Measurements from ENCODE around the gene RAB30. TPM values are rescaled to one million over a fixed set of nuclear protein-coding genes. Genes with fewer than 3 reads are reported as not detected.
A peak's percentile ranks its signal among the peaks of the same experiment; 100 is the strongest.

The RAB30 gene
- total and polyA plus RNA-seq, 4 experiments from 2014 or later: 5.0 to 14.1 (median 10.6) TPM

DNA sequence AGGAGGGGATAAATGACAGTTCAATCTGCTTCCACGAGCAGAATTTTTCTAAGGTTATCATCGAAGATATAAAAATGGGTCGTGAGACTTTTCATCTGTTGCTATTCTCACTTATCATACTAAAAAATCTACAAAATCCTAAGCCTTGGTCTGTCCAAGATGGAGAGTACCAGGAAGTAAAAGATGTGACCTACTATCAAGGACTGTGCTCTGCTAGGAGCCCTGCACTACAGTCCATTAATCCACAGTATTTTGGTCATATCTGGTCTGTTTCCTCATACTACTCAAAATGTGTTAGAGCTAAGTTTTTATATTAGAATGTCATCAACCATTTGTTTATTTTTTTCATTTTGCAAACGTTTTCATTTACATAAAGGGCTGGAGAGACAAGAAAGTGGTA is 90.8 kb downstream of the RAB30 start:
- Histone ChIP-seq H3K4me3 (ENCODE audit: low read length in 2 of 2) (no peak overlapping the region), H3K27me3 (ENCODE audit: insufficient read depth, low read length) (no peaks in the 10 kb centered on the region), H3K4me1 (ENCODE audit: insufficient read depth, low read length) (no peaks in the 10 kb centered on the region), H3K9me3 (ENCODE audit: control insufficient read depth in 1 of 2, low read length in 2 of 2) (no peaks in the 10 kb centered on the region), H3K27ac (ENCODE audit: low read depth, low read length) (no peak overlapping the region), H3K36me3 (ENCODE audit: insufficient read depth, low read length) (no peaks in the 10 kb centered on the region)
- Mint-ChIP-seq H3K27ac (no peak overlapping the region), H3K4me3 (no peak overlapping the region), H3K4me1 (peaks cover 10 to 11% (median 11%) of the 10 kb centered on the region in 4 donors), H3K9me3 (no peaks in the 10 kb centered on the region), H3K36me3 (peaks cover 23 to 26% of the 10 kb centered on the region in 2 donors), H3K27me3 (no peaks in the 10 kb centered on the region)
- CTCF ChIA-PET (ENCODE audit: partially characterized antibody): interaction anchor here (1.6 kb wide), 1 partner anchor 9 kb away, joined by 5 read pairs; no protein-coding TSS in a partner anchor
- no peak for DNase-seq
- POLR2A ChIA-PET (ENCODE audit: partially characterized antibody): no interaction called here
- intact Hi-C loops (cut with micrococcal nuclease): no loop called here

DNA sequence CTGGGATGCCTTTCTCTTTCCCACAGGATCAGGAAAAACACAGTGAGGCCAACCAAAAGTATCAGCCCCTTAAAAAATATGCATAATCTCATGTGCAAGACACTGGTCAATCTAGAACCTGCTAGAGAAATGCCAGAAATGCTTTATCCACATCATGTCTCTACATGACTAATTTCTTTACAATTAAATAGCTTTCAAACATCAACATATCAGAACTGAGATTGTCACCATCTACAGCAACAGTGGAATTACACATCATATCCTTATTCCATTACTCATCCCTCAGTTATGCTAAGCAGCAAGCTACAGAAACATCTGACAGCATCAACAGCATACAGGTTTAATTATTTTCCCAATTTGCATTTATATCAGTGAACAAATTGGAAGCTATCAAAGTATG is 91.4 kb downstream of the RAB30 start:
- H3K27me3 Mint-ChIP-seq: no peaks in the 10 kb centered on the region
- H3K4me1 ChIP-seq (ENCODE audit: insufficient read depth, low read length): no peaks in the 10 kb centered on the region
- H3K4me1 Mint-ChIP-seq: peaks cover 10 to 11% (median 11%) of the 10 kb centered on the region in 4 donors
- no peaks in the 10 kb centered on the region for H3K36me3 ChIP-seq (ENCODE audit: insufficient read depth, low read length)
- no peak overlapping the region for H3K4me3 ChIP-seq (ENCODE audit: low read length in 2 of 2)
- ChIA-PET POLR2A (ENCODE audit: partially characterized antibody) (interaction anchor here (1.1 kb wide), 1 partner anchor 20 kb away, joined by 3 read pairs; no protein-coding TSS in a partner anchor), CTCF (ENCODE audit: partially characterized antibody) (no interaction called here)
- H3K9me3 Mint-ChIP-seq: no peaks in the 10 kb centered on the region
- H3K27ac Mint-ChIP-seq: peak overlapping the region in 1 of 7 donors; percentile 15
- no peak overlapping the region for H3K27ac ChIP-seq (ENCODE audit: low read depth, low read length)
- no peak overlapping the region for H3K4me3 Mint-ChIP-seq
- no peak for DNase-seq
- peaks cover 21 to 24% of the 10 kb centered on the region in 2 donors for H3K36me3 Mint-ChIP-seq
- intact Hi-C loops (cut with micrococcal nuclease): no loop called here
- no peaks in the 10 kb centered on the region for H3K27me3 ChIP-seq (ENCODE audit: insufficient read depth, low read length)
- H3K9me3 ChIP-seq (ENCODE audit: control insufficient read depth in 1 of 2, low read length in 2 of 2): no peaks in the 10 kb centered on the region

DNA sequence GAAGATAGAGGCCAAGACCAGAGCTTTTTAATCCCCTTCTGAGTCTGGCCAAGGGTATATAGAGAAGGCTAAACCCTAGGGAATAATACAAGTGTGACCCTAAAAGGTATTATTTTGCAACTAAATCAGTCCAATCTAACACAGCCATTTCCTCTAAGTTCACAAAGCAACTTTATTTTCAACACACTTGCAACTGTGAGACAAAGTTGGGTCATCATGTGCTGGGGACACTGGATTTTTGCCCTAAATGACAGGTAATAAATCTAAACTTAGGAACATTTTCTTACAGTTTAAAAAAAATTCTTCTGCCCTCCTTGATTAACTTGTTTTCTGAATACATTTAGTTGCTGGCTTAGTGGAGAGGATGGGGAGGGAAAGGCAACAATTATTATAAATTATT is 91.9 kb downstream of the RAB30 start:
- Histone ChIP-seq H3K27me3 (ENCODE audit: insufficient read depth, low read length) (no peaks in the 10 kb centered on the region), H3K9me3 (ENCODE audit: control insufficient read depth in 1 of 2, low read length in 2 of 2) (no peaks in the 10 kb centered on the region), H3K4me1 (ENCODE audit: insufficient read depth, low read length) (no peaks in the 10 kb centered on the region), H3K27ac (ENCODE audit: low read depth, low read length) (no peak overlapping the region), H3K36me3 (ENCODE audit: insufficient read depth, low read length) (no peaks in the 10 kb centered on the region), H3K4me3 (ENCODE audit: low read length in 2 of 2) (no peak overlapping the region)
- H3K36me3 Mint-ChIP-seq: peaks cover 20 to 22% of the 10 kb centered on the region in 2 donors
- peak overlapping the region in 1 of 7 donors; percentile 86 for H3K27ac Mint-ChIP-seq
- H3K9me3 Mint-ChIP-seq: no peaks in the 10 kb centered on the region
- no peak overlapping the region for H3K4me3 Mint-ChIP-seq
- intact Hi-C loops (cut with micrococcal nuclease): loop anchor here (2.0 kb wide), 1 partner anchor 19 kb away; no protein-coding TSS in a partner anchor
- ChIA-PET POLR2A (ENCODE audit: partially characterized antibody) (interaction anchor here (1.1 kb wide), 1 partner anchor 19 kb away, joined by 3 read pairs; no protein-coding TSS in a partner anchor), CTCF (ENCODE audit: partially characterized antibody) (no interaction called here)
- no peak for DNase-seq
- H3K4me1 Mint-ChIP-seq: peaks cover 10 to 11% (median 11%) of the 10 kb centered on the region in 4 donors
- no peaks in the 10 kb centered on the region for H3K27me3 Mint-ChIP-seq

DNA sequence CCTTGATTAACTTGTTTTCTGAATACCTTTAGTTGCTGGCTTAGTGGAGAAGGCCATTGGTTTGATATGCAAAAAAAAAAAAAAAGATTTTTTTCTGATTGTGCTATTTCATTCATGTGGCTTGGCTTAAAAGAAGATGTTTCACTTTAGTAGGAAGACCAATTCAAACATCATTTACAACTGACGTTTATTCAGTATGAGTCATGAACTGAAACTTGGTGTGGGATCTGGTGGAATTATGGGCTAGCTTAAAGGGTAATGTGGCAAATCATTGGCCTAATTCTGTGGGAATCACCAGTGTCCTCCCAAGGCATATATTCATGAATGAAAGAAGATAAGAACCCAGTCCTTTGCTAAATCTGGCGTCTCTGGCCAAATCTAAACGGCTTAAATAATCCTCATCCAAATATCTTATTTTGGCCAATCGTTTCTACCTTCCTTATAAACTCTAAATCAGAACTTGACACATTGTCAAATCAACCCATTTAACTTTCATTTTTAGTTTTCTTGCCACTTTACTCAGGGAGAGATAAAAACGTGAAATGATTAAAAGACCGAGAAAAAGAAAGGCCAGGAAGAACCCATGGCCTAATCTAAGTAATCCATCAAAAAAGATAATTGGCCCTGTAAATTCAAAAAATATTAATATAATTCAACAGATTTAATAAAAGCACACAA is 93.1 kb downstream of the RAB30 start:
- Histone ChIP-seq H3K36me3 (ENCODE audit: insufficient read depth, low read length) (no peaks in the 10 kb centered on the region), H3K27me3 (ENCODE audit: insufficient read depth, low read length) (no peaks in the 10 kb centered on the region), H3K9me3 (ENCODE audit: control insufficient read depth in 1 of 2, low read length in 2 of 2) (no peaks in the 10 kb centered on the region), H3K4me1 (ENCODE audit: insufficient read depth, low read length) (no peaks in the 10 kb centered on the region), H3K27ac (ENCODE audit: low read depth, low read length) (no peak overlapping the region), H3K4me3 (ENCODE audit: low read length in 2 of 2) (no peak overlapping the region)
- Mint-ChIP-seq H3K27ac (peak overlapping the region in 2 of 7 donors; percentile 3 to 65), H3K4me1 (peaks cover 10 to 11% (median 11%) of the 10 kb centered on the region in 4 donors), H3K27me3 (no peaks in the 10 kb centered on the region), H3K36me3 (peaks cover 14 to 16% of the 10 kb centered on the region in 2 donors), H3K9me3 (no peaks in the 10 kb centered on the region), H3K4me3 (peak overlapping the region in 5 of 8 donors; percentile 4 to 45 (median 5))
- ChIA-PET CTCF (ENCODE audit: partially characterized antibody) (no interaction called here), POLR2A (ENCODE audit: partially characterized antibody) (interaction anchor here (1.6 kb wide), 1 partner anchor 18 kb away, joined by 4 read pairs; no protein-coding TSS in a partner anchor)
- DNase-seq: no peak
- intact Hi-C loops (cut with micrococcal nuclease): loop anchor here (2.0 kb wide), 1 partner anchor 18 kb away; no protein-coding TSS in a partner anchor

DNA sequence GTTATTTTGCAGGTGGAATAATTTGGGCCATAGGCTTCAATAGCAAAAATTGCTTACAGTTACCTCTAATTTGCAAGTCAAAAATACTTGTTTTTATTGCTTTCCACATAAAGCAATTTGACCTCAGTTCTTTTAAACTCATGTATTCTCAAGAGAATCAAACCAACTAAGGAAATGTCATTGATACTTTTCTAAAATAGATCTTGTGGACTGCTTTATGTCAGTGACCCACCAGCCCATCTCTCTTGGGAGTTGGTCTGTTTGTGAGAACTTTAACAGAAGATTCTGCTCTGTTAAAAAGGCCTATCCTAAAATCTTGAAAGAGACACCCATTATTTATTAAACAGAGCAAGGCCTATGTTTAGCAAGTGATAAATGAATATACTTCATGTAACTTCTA is 94.9 kb downstream of the RAB30 start:
- Histone ChIP-seq H3K27ac (ENCODE audit: low read depth, low read length) (no peak overlapping the region), H3K4me3 (ENCODE audit: low read length in 2 of 2) (no peak overlapping the region), H3K36me3 (ENCODE audit: insufficient read depth, low read length) (no peaks in the 10 kb centered on the region), H3K27me3 (ENCODE audit: insufficient read depth, low read length) (no peaks in the 10 kb centered on the region), H3K4me1 (ENCODE audit: insufficient read depth, low read length) (peaks cover 6% of the 10 kb centered on the region), H3K9me3 (ENCODE audit: control insufficient read depth in 1 of 2, low read length in 2 of 2) (no peaks in the 10 kb centered on the region)
- intact Hi-C loops (cut with micrococcal nuclease): no loop called here
- Mint-ChIP-seq H3K9me3 (no peaks in the 10 kb centered on the region), H3K36me3 (peaks cover 9 to 10% of the 10 kb centered on the region in 2 donors), H3K4me1 (peaks cover 11 to 19% (median 14%) of the 10 kb centered on the region in 4 donors), H3K4me3 (no peak overlapping the region), H3K27me3 (no peaks in the 10 kb centered on the region), H3K27ac (no peak overlapping the region)
- POLR2A ChIA-PET (ENCODE audit: partially characterized antibody): no interaction called here
- DNase-seq: no peak
- CTCF ChIA-PET (ENCODE audit: partially characterized antibody): no interaction called here

DNA sequence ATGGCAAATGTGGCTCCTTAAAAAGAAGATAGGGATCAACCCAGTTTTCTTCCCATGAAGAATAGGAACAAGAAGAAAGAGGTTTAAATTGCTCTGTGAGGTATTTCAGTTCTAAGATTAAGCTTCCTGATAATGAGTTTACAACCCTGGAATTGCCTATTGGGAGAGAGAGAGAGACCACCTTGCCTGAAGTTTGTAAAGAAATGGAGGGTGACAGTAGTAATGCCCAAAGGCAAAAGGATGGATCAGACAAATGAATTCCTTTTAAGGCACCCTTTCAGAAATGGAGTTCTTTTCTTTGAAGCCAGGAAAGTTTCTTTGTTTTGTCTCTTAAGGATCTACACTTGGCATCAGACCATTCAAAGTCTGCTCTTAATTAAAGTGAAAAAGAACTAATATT is 95.8 kb downstream of the RAB30 start:
- no peaks in the 10 kb centered on the region for H3K27me3 ChIP-seq (ENCODE audit: insufficient read depth, low read length)
- ChIA-PET POLR2A (ENCODE audit: partially characterized antibody) (no interaction called here), CTCF (ENCODE audit: partially characterized antibody) (interaction anchor here (0.8 to 1.5 kb wide), 2 partner anchors 13 to 274 kb away, joined by 3 to 6 read pairs; no protein-coding TSS in a partner anchor)
- no peak for DNase-seq
- no peak overlapping the region for H3K4me3 ChIP-seq (ENCODE audit: low read length in 2 of 2)
- Mint-ChIP-seq H3K27me3 (no peaks in the 10 kb centered on the region), H3K9me3 (no peaks in the 10 kb centered on the region), H3K36me3 (peaks cover 0 to 3% of the 10 kb centered on the region in 2 donors), H3K4me1 (peaks cover 17 to 27% (median 18%) of the 10 kb centered on the region in 4 donors), H3K4me3 (no peak overlapping the region), H3K27ac (no peak overlapping the region)
- intact Hi-C loops (cut with micrococcal nuclease): no loop called here
- H3K9me3 ChIP-seq (ENCODE audit: control insufficient read depth in 1 of 2, low read length in 2 of 2): no peaks in the 10 kb centered on the region
- no peak overlapping the region for H3K27ac ChIP-seq (ENCODE audit: low read depth, low read length)
- peaks cover 7% of the 10 kb centered on the region for H3K4me1 ChIP-seq (ENCODE audit: insufficient read depth, low read length)
- no peaks in the 10 kb centered on the region for H3K36me3 ChIP-seq (ENCODE audit: insufficient read depth, low read length)

DNA sequence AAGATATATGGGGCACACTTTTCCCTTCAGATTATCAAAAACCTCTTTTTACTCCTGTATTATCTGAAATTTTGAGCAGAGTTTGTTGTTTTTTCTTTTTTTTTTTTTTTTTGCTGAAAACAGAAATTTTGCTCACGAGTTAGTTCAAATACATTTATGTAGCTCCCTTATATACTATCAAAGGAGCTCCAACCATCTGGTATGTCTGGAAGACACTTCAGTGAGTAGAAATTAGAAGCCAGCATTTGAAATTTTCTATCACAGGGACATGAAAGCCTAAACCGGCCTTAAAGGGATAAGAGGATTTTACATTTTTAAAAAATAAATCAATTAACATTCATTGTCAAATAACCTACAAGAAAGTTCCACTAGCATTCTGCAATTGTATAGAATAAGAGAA is 96.8 kb downstream of the RAB30 start:
- Mint-ChIP-seq H3K4me3 (peak overlapping the region in 1 of 8 donors; percentile 8), H3K9me3 (no peaks in the 10 kb centered on the region), H3K4me1 (peaks cover 15 to 30% (median 18%) of the 10 kb centered on the region in 4 donors), H3K27ac (no peak overlapping the region), H3K27me3 (no peaks in the 10 kb centered on the region), H3K36me3 (no peaks in the 10 kb centered on the region)
- no peak for DNase-seq
- intact Hi-C loops (cut with micrococcal nuclease): no loop called here
- H3K27ac ChIP-seq (ENCODE audit: low read depth, low read length): no peak overlapping the region
- no peaks in the 10 kb centered on the region for H3K9me3 ChIP-seq (ENCODE audit: control insufficient read depth in 1 of 2, low read length in 2 of 2)
- ChIA-PET CTCF (ENCODE audit: partially characterized antibody) (interaction anchor here (0.7 to 1.5 kb wide), 4 partner anchors 10 to 73 kb away, joined by 4 to 6 read pairs (median 4); partner anchors contain the start of gene DDIAS), POLR2A (ENCODE audit: partially characterized antibody) (interaction anchor here (0.5 to 0.6 kb wide), 2 partner anchors 11 to 105 kb away, joined by 3 to 4 read pairs; no protein-coding TSS in a partner anchor)
- H3K4me3 ChIP-seq (ENCODE audit: low read length in 2 of 2): no peak overlapping the region
- no peaks in the 10 kb centered on the region for H3K27me3 ChIP-seq (ENCODE audit: insufficient read depth, low read length)
- peaks cover 7% of the 10 kb centered on the region for H3K4me1 ChIP-seq (ENCODE audit: insufficient read depth, low read length)
- no peaks in the 10 kb centered on the region for H3K36me3 ChIP-seq (ENCODE audit: insufficient read depth, low read length)
